GM19467 (cell line): ENCODE results near the gene GPR162.
"Not testable (repeated sequence)": the region's sequence is repeated elsewhere in the genome, so short reads cannot be mapped to it uniquely, and the experiment has no call there.

Experiments used
- ATAC-seq: cut with Tn5 transposase; IDR thresholded peaks from one replicate; pipeline ENCODE4 v1.9.1; 2021; ENCODE audit warnings: mild to moderate bottlenecking, moderate library complexity; ENCODE audit not compliant: unreplicated experiment

GPR162 gene

DNA sequence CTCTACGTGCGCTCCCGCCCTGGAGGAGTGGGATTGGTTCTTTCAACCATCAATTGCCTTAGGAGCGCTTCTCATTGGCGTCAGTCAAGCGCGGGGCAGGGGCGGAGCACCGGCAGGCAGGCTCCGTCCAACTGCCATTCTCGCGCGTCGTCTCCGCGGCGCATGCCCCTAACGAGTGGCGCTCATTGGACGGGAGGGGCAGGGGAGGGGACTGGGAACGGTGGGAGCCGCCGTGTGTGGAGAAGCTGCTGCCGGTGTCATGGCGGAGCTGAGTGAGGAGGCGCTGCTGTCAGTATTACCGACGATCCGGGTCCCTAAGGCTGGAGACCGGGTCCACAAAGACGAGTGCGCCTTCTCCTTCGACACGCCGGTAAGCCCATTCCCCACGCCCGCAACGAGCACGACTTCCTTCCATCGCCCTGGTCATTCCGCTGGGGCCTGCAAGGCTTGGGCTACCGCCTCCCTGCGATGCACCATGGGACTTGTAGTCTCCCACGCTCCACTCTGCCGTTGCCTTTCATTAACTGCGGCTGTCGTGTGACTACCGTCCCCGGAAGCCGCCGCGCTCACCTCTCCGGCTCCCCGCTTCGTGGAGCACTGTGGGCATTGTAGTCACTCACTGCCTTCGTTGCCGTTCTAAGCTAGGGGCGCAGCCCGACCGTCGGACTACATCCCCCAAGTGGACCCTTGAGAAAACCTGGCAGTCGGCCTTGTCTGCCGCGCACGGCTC, 30.5 kb downstream of the GPR162 start, which contains the start of gene USP5:
USP5 (plus strand) TSS at position 230 of the 730 bp plus-strand sequence; CDS start at position 260, 30 bp downstream.
- peak; percentile 77 for ATAC-seq

DNA sequence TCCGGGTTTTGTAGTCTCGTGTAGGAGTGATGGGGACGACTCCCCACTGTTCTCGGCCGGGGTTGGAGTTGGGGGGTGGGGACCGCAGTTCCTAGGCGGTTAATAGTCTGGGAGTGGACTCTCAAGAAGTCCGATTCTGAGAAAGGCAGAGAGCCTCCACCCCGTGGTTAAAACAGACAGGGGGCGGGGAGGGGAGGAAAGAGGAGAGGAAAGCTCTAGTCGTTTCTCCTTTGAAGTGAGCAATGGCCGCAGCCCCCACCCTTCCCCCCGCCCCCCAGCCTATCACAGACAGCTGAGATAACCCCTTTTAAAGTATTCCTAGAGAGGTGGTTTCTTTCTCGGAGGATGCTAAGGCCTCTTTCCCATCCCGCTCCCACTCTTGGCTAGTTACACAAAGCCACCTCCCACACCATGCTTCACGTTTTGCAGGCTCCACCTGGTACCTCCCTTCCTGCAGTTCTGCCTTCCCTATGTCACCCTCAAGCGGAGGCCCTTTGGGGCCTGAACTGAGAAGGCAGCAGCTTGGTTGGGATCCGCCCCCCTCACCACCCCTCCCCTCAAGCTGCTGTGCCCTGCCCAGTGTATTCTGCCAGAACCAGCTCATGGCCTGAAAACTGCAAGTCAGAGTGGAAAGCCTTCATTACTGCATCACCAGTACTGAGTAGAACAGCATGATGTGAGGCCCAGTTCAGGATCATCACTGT, 31.2 kb downstream of the GPR162 start:
- ATAC-seq, result no peak

DNA sequence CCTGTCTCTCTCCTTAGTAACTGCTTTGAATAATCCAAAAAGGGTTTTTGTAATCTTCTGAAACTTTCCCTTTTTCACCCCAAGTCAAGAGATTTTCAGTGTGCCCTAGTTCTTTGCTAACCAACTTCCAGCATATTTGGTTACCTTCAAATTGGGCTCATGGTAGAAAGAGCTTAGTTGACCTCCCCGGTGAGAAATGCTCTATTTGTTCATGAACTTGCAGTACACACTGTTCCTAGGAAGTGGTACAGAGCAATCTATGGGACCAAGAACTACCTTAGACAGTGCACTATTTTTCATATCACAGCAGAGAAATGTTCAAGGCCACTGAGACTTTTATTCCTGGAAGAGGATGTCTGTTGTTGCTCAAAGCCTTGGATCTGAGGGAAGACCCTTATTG, 32.0 kb downstream of the GPR162 start:
- ATAC-seq, result no peak

DNA sequence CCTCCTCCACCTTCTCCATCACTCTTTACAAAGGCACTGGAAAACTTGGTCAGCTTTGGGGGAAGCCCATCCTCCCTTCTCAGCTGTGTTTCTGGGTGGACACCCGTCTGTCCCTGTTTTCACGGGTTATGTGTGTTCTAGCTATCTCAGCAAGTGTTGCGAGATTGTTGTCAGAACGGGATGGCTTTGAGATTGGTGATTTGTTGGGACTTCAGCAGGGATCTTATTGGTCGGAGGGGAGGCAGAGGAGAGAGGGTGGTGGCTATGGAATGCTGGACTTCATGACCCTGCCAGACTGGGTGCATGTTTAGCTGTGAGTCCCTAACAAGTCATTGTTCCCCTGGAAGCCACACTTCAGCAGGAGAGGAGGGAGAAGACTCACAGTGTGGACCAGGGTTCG, 32.4 kb downstream of the GPR162 start:
- ATAC-seq, result no peak

DNA sequence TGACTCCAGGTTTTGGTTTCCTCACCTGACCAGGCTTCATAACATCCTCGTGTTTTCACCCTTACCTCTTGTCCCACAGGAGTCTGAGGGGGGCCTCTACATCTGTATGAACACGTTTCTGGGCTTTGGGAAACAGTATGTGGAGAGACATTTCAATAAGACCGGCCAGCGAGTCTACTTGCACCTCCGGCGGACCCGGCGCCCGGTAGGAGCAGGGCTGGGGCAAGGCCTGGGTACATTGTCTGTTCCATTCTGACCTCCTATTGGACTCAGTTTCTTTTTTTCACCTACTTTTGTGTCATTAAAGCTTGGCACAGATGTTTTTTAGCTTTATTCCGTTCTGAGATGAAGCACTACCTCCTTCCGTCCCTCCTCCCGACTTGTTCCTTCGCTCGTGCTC, 33.7 kb downstream of the GPR162 start:
- ATAC-seq, result no peak

DNA sequence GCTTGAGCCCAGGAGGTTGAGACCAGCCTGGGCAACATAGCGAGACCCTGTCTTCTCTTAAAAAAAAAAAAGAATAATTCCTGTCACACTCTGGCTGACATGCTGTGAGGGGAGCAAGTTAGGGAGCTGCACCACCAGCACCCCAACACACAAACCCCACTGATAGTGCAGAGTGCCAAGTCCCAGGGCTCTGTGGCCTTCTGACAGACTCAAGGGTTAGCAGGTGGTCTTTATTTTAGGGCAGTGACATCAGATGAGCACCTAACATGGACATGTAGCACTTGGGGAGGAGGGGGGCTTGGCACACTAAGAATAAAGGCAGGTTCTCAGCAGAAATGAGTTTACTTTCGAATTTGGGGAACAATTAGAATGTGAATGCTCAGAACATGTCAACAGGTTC, 37.2 kb downstream of the GPR162 start:
- no peak for ATAC-seq

DNA sequence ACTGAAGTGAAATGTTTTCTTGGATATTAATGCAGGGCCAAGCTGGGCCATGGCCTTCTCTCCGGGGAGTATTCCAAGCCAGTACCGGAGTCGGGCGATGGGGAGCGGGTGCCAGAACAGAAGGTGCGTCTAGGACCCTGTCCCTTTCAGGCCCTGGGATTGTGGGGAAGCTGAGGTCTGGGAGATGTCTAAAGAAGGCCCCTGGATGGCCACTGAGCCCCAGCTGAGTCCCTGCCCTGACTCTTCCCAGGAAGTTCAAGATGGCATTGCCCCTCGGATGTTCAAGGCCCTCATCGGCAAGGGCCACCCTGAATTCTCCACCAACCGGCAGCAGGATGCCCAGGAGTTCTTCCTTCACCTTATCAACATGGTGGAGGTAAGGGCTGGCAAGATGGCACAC, 38.5 kb downstream of the GPR162 start:
- no peak for ATAC-seq

DNA sequence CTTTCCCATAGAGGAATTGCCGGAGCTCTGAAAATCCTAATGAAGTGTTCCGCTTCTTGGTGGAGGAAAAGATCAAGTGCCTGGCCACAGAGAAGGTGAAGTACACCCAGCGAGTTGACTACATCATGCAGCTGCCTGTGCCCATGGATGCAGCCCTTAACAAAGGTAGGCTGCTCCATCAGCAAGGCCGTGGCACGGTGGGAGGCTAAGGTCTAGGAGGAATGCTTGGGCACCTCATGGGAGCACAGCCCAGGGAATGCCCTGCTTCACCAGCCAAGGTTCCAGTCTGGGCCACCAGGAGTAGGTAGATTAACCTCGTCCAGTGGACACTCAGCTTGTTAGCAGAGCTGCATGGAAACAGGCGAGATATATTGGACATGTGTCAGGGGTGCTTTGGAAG, 39.3 kb downstream of the GPR162 start:
- ATAC-seq, result no peak

DNA sequence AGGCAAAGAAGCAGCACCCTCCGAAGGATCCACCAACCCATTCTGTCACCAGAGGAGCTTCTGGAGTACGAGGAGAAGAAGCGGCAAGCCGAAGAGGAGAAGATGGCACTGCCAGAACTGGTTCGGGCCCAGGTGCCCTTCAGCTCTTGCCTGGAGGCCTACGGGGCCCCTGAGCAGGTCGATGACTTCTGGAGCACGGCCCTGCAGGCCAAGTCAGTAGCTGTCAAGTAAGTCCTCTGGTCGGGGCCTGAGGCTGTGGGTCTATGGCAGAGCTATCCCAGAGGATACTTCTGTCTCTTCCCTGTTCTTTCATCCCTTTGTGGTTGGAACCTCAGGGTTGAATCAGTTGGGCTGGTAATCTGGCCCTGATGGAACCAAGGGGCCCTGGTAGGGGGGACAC, 39.8 kb downstream of the GPR162 start:
- ATAC-seq, result no peak

DNA sequence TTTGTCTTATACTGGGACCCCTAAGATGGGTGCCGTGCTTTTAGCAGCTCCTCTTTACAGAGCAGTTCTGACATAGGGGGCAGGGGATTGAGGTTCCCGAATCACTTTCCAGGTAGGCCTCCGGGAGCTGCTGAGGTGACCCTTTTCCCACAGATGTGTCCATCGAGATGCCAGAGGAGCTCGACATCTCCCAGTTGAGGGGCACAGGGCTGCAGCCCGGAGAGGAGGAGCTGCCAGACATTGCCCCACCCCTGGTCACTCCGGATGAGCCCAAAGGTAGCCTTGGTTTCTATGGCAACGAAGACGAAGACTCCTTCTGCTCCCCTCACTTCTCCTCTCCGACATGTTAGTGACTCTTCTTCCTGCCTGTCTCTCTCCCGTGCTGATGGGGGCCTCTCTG, 41.4 kb downstream of the GPR162 start:
- ATAC-seq, result no peak

DNA sequence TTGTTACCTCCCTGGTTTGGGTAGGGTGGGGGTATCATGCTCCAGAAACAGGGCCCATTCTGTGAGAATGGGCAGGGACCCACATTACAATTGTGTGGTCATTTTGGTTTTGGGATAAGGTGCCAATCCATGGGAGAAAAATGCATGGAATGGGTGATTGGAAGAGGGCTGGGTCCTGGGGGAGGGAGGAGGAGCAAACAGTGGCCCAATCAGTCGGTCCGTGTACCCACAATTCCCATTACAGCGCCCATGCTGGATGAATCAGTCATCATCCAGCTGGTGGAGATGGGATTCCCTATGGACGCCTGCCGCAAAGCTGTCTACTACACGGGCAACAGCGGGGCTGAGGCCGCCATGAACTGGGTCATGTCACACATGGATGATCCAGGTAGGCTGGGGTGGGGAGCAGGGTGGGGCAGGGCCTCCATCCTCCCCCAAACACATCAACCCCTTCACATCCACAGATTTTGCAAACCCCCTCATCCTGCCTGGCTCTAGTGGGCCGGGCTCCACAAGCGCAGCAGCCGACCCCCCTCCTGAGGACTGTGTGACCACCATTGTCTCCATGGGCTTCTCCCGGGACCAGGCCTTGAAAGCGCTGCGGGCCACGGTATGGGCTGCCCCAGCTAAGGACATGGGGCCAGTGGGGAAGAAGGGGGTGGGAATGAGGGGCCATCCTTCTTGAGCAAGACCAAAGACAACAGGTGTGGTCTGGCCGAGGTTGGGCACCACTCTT, 42.1 kb downstream of the GPR162 start:
- no peak for ATAC-seq

DNA sequence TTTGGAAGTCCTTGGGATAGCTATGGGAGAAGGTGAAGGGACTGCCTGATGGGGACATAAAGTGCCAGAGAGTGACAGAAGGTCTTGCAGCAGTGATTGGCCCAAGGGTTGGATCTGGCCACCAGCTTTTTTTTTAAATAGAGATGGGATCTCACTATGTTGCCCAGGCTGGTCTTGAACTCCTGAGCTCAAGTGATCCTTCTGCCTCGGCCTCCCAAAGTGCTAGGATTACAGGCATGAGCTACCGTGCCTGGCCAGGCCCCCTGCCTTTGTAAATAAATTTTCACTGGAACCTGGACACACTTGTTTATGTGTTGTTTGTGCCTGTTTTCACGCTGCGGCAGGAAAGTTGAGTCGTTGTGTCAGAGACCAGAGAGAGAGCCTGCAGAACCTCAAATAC, 43.7 kb downstream of the GPR162 start:
- ATAC-seq, result not testable (repeated sequence)

DNA sequence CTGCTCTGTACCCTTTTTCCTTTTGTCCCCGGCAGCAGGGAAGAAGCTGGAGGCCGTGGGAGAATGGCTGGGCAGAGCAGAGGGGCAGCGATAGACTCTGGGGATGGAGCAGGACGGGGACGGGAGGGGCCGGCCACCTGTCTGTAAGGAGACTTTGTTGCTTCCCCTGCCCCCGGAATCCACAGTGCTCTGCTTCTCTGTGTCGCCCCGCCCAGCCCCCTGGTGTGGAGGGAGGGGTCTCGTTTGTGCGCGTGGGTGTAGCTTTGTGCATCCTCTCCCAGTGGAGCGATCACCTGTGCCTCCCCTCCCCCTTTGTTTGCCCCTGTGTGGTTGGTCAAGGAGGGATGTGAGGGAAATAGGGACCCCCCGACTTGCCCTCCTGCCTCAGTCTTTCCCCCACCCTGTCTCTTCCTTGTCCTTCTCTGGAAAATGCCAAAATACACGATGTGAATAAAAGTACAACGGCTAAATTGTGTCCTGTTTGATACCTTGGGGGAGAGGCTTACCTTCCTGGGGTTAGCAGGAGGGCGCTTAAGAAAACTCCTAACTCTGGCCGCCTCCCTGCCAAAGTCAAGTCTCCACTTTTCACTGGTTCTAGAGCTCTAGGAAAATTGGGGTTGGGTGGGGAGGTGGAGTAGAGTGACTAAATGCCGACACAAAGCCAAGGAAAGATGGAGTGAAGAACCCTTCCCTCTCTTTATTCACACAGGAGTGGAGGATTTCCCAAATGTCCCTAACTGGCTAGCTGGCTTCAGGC, 44.7 kb downstream of the GPR162 start:
- ATAC-seq, result no peak

DNA sequence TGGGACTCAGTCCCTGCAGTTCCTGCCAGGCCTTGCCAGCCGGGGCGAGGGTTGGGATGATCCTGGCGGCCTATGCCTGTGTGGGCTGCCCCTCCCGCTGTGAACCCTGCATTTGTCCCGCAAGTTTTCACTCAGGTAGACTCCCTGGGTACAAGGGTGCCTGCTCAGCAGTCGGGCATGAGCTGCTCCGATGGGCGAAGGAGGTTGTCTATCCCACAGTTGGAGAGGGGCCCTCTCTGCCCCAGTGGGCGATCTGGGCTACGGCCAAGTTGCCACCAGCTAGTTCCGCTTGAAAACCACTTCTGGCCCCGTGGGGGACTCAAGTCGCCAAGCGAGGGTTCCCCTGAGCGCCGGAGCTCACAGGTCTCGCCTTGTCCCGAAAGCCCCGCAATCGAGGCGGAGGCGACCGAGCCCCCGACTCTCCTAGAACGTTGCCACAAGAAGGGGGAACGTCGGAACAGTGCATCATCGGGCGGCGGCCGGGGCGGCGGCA, 45.3 kb downstream of the GPR162 start:
- peak; percentile 2 for ATAC-seq

DNA sequence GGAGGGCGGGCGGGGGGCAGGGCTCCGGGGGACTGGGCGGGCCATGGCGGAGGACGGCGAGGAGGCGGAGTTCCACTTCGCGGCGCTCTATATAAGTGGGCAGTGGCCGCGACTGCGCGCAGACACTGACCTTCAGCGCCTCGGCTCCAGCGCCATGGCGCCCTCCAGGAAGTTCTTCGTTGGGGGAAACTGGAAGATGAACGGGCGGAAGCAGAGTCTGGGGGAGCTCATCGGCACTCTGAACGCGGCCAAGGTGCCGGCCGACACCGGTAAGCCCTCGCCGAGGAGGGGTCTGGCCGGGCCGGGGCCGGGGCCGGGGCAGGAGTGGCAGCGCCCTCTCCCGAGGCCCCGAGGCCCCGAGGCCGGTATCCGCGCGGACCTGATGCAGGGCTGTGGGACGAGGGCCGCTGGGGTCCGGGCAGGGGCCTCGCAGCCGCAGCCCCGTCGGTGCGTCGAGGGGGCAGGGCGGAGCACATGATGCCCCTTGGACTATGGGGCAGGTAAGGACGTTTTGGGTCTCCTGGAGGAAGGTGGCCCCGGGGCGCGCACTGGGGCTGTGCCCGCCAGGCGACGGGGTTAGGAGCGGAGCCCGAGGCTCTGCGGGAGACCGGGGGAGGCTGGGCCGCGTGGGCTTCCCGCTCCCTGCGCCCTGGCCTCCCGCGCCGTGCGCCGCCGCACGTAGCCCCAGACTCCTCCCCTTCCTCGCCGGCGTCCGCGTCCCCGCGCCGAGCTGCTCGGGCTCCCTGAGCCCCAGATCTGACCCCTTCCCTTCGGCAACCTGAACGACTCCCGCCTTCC, 46.0 kb downstream of the GPR162 start, which contains the start of gene TPI1:
TPI1 (plus strand) TSS at position 119 of the 798 bp plus-strand sequence; CDS start at position 155, 36 bp downstream.
- ATAC-seq, result peak; percentile 46

DNA sequence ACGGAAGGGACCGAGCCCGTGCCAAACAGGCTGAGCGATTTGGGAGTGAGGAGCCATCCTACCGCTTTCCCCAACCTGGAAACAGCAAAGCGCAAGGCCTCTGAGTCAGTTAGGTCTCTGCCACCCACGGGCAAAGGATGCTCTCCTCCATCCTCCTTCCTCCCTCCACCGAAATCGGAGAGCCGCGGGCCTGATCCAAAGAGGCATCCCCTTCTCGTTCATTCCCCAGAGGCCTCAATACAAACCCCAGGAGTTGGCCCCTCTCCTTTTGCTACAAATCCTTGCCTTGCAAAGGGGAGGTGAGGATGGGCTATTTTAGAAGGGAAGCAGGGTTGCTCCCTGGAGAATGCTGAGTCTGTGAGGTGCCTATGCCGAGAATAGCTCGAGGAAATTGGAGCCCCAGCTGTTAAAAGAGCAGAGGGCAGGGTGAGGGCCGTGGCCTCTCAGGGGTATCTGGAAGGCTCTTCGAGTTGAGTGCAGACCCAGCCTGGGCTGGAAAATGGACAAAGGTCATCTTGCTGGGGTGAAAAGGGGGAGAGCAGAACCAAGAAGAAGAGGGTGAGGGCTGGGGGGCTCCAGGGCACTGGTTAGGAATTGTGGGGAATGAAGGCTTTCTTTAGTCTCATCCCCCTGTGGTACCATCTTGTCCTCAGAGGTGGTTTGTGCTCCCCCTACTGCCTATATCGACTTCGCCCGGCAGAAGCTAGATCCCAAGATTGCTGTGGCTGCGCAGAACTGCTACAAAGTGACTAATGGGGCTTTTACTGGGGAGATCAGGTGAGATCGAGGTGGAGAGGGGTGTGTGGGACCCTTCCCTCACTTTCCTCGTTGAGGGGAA, 46.8 kb downstream of the GPR162 start:
- ATAC-seq, result no peak

DNA sequence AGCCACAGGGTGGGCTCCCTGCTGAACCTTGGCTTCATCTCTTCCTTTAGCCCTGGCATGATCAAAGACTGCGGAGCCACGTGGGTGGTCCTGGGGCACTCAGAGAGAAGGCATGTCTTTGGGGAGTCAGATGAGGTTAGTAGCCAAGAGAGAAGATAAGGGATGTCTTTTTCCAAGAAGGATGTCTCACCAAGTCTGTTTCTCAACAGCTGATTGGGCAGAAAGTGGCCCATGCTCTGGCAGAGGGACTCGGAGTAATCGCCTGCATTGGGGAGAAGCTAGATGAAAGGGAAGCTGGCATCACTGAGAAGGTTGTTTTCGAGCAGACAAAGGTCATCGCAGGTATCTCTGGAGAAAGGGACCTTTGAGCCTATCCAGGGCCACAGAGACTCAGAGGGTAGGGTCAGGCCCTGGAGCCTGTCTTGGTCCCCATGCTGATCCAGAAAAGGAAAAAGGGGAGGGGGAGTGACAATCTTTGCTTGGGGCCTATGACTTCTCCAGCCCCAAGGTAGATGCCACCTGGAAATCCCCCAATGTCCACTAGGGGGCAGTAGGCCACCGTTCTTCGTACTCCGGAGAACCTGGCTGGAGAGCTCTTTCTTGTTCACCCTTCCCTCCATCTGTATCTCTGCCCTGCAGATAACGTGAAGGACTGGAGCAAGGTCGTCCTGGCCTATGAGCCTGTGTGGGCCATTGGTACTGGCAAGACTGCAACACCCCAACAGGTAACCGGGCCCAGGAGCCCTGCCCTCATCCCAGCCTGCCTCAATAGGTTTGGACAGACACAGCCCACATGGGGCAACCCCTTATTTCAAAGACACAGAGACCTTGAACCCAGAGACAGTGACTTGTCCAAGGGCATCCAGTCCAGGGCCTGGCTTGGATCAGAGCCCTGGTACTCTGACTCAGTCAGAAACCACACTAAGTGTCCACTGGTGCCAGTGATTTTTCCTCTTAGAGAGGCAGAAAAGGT, 47.7 kb downstream of the GPR162 start:
- no peak for ATAC-seq

DNA sequence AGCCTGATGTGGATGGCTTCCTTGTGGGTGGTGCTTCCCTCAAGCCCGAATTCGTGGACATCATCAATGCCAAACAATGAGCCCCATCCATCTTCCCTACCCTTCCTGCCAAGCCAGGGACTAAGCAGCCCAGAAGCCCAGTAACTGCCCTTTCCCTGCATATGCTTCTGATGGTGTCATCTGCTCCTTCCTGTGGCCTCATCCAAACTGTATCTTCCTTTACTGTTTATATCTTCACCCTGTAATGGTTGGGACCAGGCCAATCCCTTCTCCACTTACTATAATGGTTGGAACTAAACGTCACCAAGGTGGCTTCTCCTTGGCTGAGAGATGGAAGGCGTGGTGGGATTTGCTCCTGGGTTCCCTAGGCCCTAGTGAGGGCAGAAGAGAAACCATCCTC, 48.7 kb downstream of the GPR162 start:
- not testable (repeated sequence) for ATAC-seq
